MM.1S (cell line): ENCODE data around the gene PSAPL1.

Source experiments
- DNase-seq: peaks from one replicate; pipeline ENCODE4 v3.0.0-alpha.2; 2015
- H2AFZ ChIP-seq: fragments of 300-600 bp; sonication (generic); 2 replicates; pipeline ENCODE4 v1.6.0; 2016; ENCODE audit warnings: antibody characterized with exemption, low read length
- H3F3A ChIP-seq: fragments of 300-600 bp; sonication (generic); 2 replicates; pipeline ENCODE4 v1.6.1; 2016; ENCODE audit warnings: mild to moderate bottlenecking, antibody characterized with exemption, low read length, moderate library complexity, mixed read lengths; ENCODE audit not compliant: insufficient read depth
- H3K27ac ChIP-seq: fragments of 300-600 bp; sonication (generic); 2 replicates; pipeline ENCODE4 v1.5.1; 2016; ENCODE audit warnings: mild to moderate bottlenecking, low read length
- H3K27me3 ChIP-seq: fragments of 300-600 bp; sonication (generic); replicated peaks from 2 replicates; pipeline ENCODE4 v1.6.0; 2016; ENCODE audit warnings: low read length; ENCODE audit not compliant: insufficient read depth
- H3K36me3 ChIP-seq: fragments of 300-600 bp; sonication (generic); replicated peaks from 2 replicates; pipeline ENCODE4 v1.6.1; 2016; ENCODE audit warnings: mild to moderate bottlenecking, low read length, mixed read lengths; ENCODE audit not compliant: insufficient read depth
- H3K4me1 ChIP-seq: fragments of 300-600 bp; sonication (generic); 2 replicates; pipeline ENCODE4 v1.6.1; 2016; ENCODE audit warnings: low read length, mixed read lengths
- H3K4me2 ChIP-seq: fragments of 300-600 bp; sonication (generic); 2 replicates; pipeline ENCODE4 v1.6.0; 2016; ENCODE audit warnings: low read depth, low read length
- H3K4me3 ChIP-seq: fragments of 300-600 bp; sonication (generic); 2 replicates; pipeline ENCODE4 v1.5.1; 2016; ENCODE audit warnings: low read length, mixed read lengths
- H3K79me2 ChIP-seq: fragments of 300-600 bp; sonication (generic); 2 replicates; pipeline ENCODE4 v1.6.1; 2016; ENCODE audit warnings: mixed run types, low read length, mixed read lengths
- H3K9ac ChIP-seq: fragments of 300-600 bp; sonication (generic); 2 replicates; pipeline ENCODE4 v1.6.1; 2016; ENCODE audit warnings: low read length, mixed read lengths
- H3K9me2 ChIP-seq: fragments of 300-600 bp; sonication (generic); replicated peaks from 2 replicates; pipeline ENCODE4 v1.6.1; 2016; ENCODE audit warnings: mild to moderate bottlenecking, low read length, mixed read lengths; ENCODE audit not compliant: insufficient read depth
- H3K9me3 ChIP-seq: fragments of 300-600 bp; sonication (generic); replicated peaks from 2 replicates; pipeline ENCODE4 v1.6.1; 2016; ENCODE audit warnings: mild to moderate bottlenecking, low read length, mixed read lengths; ENCODE audit not compliant: insufficient read depth
- H4K20me1 ChIP-seq: fragments of 300-600 bp; sonication (generic); 2 replicates; pipeline ENCODE4 v1.6.1; 2016; ENCODE audit warnings: mild to moderate bottlenecking, low read length, moderate library complexity, mixed read lengths; ENCODE audit not compliant: insufficient read depth
- EZH2 ChIP-seq: fragments of 300-600 bp; sonication (generic); optimal IDR thresholded peaks from 2 replicates; pipeline ENCODE3; 2017; ENCODE audit warnings: low read depth, mild to moderate bottlenecking, antibody characterized with exemption, low read length, mixed read lengths
- EZH2phosphoT487 ChIP-seq: fragments of 300-600 bp; sonication (generic); IDR thresholded peaks from 2 replicates; pipeline ENCODE4 v1.6.1; 2018; ENCODE audit warnings: antibody characterized with exemption, low read length
- TF ChIP-seq, protein P1 (sequence below): fragments of 300-600 bp; sonication (generic); IDR thresholded peaks from 2 replicates; pipeline ENCODE4 v1.5.1; 2016; ENCODE audit warnings: antibody characterized with exemption, low read length, mixed read lengths

The PSAPL1 gene

DNA sequence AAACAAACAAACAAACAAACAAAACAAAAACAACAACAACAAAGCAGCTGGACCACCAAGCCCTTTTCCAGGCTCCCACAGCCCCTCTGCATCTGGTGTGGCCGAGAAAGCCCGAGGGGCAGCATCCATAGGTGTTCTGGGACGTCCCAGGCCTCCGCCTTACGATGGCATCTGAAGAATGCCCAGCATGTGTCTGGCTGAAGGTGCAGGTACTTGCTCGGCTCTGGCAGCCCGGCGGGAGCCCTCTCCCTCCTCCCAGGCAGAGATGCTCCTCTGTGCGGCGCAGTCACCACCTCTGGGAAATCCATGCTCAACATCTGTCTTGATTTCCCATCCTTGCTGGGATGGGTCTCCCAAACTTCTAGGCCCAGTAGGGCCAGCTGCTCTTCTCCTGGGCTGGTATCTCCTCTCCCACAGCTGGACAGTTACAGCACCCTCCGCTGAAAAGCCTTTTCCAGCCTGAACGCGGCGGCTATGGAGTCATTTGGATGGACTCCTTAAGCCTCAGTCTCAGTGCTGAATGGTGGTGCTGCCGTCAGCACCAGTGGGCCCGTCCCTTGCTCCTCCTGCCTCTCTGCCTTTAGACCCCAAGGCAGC, 4.3 kb downstream of the PSAPL1 start:
- Histone ChIP-seq H3K9me3 (no peaks in the 10 kb centered on the region), H3K9ac (no peak overlapping the region), H3K9me2 (no peaks in the 10 kb centered on the region), H3K36me3 (no peaks in the 10 kb centered on the region), H4K20me1 (no peaks in the 10 kb centered on the region), H3K4me3 (no peak overlapping the region), H3K27me3 (peaks cover 98% of the 10 kb centered on the region), H3F3A (no peaks in the 10 kb centered on the region), H3K4me2 (no peak overlapping the region), H2AFZ (no peak overlapping the region), H3K4me1 (no peaks in the 10 kb centered on the region), H3K79me2 (no peaks in the 10 kb centered on the region), H3K27ac (no peak overlapping the region)
- DNase-seq, result no peak
- no peak for TF ChIP-seq EZH2
- no peak for TF ChIP-seq EZH2phosphoT487
- TF ChIP-seq, protein P1, sequence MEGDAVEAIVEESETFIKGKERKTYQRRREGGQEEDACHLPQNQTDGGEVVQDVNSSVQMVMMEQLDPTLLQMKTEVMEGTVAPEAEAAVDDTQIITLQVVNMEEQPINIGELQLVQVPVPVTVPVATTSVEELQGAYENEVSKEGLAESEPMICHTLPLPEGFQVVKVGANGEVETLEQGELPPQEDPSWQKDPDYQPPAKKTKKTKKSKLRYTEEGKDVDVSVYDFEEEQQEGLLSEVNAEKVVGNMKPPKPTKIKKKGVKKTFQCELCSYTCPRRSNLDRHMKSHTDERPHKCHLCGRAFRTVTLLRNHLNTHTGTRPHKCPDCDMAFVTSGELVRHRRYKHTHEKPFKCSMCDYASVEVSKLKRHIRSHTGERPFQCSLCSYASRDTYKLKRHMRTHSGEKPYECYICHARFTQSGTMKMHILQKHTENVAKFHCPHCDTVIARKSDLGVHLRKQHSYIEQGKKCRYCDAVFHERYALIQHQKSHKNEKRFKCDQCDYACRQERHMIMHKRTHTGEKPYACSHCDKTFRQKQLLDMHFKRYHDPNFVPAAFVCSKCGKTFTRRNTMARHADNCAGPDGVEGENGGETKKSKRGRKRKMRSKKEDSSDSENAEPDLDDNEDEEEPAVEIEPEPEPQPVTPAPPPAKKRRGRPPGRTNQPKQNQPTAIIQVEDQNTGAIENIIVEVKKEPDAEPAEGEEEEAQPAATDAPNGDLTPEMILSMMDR, result no peak

DNA sequence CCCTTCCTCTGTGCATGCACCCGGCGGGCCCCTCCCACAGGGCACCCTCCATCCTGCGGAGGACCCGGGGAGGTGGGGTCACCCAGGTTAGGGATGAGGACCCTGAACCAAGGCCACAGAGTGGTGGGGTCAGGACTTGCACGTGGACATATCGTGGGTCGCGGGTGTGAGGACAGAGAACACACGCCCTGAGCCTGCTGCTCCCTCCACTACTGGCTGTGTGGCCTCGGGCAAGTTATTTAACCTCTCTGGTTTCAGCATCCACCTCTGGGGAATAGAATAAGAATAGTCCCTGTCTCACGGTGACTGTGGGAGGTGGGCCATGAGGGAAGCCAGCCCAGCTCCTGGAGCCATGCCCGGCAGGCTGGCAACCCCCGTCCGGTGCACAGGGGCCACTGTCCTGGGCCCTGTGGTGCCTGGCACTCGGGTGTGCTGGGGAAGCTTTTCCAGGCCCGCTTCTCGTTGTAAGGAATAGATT, 5.1 kb downstream of the PSAPL1 start:
- no peaks in the 10 kb centered on the region for H3K9me3 ChIP-seq
- no peaks in the 10 kb centered on the region for H3K4me1 ChIP-seq
- H3K27ac ChIP-seq, result no peak overlapping the region
- no peaks in the 10 kb centered on the region for H3K9me2 ChIP-seq
- no peak overlapping the region for H2AFZ ChIP-seq
- no peak for TF ChIP-seq EZH2
- TF ChIP-seq EZH2phosphoT487, result no peak
- TF ChIP-seq, protein P1, result no peak
- no peaks in the 10 kb centered on the region for H4K20me1 ChIP-seq
- no peak overlapping the region for H3K9ac ChIP-seq
- peaks cover 98% of the 10 kb centered on the region for H3K27me3 ChIP-seq
- no peaks in the 10 kb centered on the region for H3K36me3 ChIP-seq
- H3F3A ChIP-seq, result no peaks in the 10 kb centered on the region
- DNase-seq, result no peak
- H3K4me2 ChIP-seq, result no peak overlapping the region
- no peak overlapping the region for H3K4me3 ChIP-seq
- no peaks in the 10 kb centered on the region for H3K79me2 ChIP-seq

DNA sequence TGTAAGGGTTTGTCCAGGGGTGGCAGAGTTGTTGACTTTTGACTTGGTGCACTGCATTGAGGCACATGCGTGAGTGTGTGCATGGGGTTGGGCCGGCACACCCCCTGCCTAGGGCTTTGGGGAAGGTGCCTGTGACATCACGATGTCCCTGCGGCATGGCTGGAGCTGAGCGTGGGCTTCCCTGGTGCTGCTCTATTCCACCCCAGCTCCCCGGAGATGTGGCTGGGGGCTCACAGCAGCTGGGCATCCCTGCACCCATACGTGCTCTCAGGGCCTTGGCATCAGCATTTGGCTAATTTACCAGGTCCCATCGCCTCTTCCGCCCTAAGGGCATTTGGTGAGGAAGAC, 5.7 kb downstream of the PSAPL1 start:
- Histone ChIP-seq H3K9me3 (no peaks in the 10 kb centered on the region), H3K4me3 (no peak overlapping the region), H3K36me3 (no peaks in the 10 kb centered on the region), H3K9ac (no peak overlapping the region), H3K27ac (no peak overlapping the region), H3K4me1 (no peaks in the 10 kb centered on the region), H3K79me2 (no peaks in the 10 kb centered on the region), H3K9me2 (no peaks in the 10 kb centered on the region), H2AFZ (no peak overlapping the region), H3K4me2 (no peak overlapping the region), H4K20me1 (no peaks in the 10 kb centered on the region), H3K27me3 (peaks cover 98% of the 10 kb centered on the region), H3F3A (no peaks in the 10 kb centered on the region)
- no peak for DNase-seq
- TF ChIP-seq, protein P1, result no peak
- TF ChIP-seq EZH2phosphoT487, result no peak
- no peak for TF ChIP-seq EZH2
